ENCODE results near the gene SLMAP. TPM values are rescaled to one million over a fixed set of nuclear protein-coding genes. Genes with fewer than 3 reads are reported as not detected.

The SLMAP gene
- total RNA-seq, 1 donor from 2014 or later, result 108 TPM

DNA sequence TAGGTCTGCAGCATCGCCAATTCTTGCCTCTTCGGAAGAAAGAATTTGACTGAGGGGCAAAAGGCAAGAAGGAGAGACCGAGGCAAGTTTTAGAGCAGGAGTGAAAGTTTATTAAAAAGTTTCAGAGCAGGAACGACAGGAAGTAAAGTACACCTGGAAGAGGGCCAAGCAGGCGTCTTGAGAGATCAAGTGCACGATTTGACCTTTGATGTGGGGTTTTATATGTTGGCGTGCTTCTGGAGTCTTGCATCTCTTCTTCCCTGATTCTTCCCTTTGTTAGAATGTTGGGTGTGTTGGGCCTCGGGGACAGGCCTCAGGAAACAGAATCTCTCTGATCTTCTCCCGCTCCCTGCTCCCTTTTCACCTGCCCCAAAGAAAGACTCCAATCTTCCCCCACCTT, 211.5 kb downstream of the SLMAP start:
- TF ChIP-seq, protein P1, sequence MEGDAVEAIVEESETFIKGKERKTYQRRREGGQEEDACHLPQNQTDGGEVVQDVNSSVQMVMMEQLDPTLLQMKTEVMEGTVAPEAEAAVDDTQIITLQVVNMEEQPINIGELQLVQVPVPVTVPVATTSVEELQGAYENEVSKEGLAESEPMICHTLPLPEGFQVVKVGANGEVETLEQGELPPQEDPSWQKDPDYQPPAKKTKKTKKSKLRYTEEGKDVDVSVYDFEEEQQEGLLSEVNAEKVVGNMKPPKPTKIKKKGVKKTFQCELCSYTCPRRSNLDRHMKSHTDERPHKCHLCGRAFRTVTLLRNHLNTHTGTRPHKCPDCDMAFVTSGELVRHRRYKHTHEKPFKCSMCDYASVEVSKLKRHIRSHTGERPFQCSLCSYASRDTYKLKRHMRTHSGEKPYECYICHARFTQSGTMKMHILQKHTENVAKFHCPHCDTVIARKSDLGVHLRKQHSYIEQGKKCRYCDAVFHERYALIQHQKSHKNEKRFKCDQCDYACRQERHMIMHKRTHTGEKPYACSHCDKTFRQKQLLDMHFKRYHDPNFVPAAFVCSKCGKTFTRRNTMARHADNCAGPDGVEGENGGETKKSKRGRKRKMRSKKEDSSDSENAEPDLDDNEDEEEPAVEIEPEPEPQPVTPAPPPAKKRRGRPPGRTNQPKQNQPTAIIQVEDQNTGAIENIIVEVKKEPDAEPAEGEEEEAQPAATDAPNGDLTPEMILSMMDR (IDR thresholded peaks at IDR 0.05; ENCODE audit: unreplicated experiment), result no peak
- Mint-ChIP-seq H3K27ac (no peak overlapping the region), H3K27me3 (ENCODE audit: low read depth) (no peaks in the 10 kb centered on the region), H3K36me3 (no peaks in the 10 kb centered on the region), H3K4me3 (no peak overlapping the region), H3K9me3 (no peaks in the 10 kb centered on the region), H3K4me1 (peaks cover 22% of the 10 kb centered on the region)
- DNase-seq (ENCODE audit: low spot score in 2 of 2, unreplicated experiment in 2 of 2), result no peak

DNA sequence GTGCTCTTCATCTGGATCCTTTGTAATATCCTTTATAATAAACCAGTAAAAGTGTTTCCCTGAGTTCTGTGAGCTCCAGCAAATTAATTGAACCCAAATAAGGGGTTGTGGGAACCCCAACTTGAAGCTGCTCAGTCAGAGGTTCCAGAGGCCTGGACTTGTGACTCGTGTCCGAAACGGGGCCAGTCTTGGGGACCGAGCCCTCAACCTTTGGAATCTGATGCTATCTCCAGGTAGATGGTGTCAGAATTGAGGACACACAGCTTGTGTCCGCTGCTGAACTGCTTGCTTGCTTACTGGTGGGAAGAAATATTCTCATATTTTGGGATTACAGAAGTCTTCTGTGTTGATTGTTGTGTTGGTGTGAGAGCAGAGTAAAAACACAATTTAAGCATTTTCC, 212.4 kb downstream of the SLMAP start:
- no peak for DNase-seq (ENCODE audit: low spot score in 2 of 2, unreplicated experiment in 2 of 2)
- H3K36me3 Mint-ChIP-seq, result no peaks in the 10 kb centered on the region
- TF ChIP-seq, protein P1 (IDR thresholded peaks at IDR 0.05; ENCODE audit: unreplicated experiment), result no peak
- H3K9me3 Mint-ChIP-seq, result no peaks in the 10 kb centered on the region
- H3K4me3 Mint-ChIP-seq, result no peak overlapping the region
- no peaks in the 10 kb centered on the region for H3K27me3 Mint-ChIP-seq (ENCODE audit: low read depth)
- peaks cover 28% of the 10 kb centered on the region for H3K4me1 Mint-ChIP-seq
- peak overlapping the region; percentile 7 for H3K27ac Mint-ChIP-seq

DNA sequence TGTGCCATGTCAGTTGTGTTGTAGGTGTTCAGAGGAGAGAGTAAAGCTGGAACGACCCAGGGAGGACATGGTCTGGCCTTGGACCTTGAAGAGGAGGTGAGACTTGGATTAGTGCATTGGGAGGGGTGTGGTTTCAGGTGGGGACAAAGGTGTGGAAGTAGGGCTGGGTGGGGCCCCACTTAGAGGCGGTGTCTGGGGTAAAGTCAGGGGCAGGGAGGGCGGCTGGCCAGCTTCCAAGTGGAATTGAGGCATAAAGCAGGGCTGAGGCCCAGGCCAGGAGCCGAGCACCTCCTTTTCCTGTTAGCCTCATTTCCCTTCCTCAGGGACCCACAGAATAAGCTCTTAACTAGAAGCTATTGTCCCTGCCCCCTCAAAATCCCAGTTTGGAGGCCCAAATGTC, 215.9 kb downstream of the SLMAP start:
- H3K36me3 Mint-ChIP-seq, result no peaks in the 10 kb centered on the region
- no peaks in the 10 kb centered on the region for H3K9me3 Mint-ChIP-seq
- TF ChIP-seq, protein P1 (IDR thresholded peaks at IDR 0.05; ENCODE audit: unreplicated experiment), result no peak
- no peak for DNase-seq (ENCODE audit: low spot score in 2 of 2, unreplicated experiment in 2 of 2)
- no peaks in the 10 kb centered on the region for H3K27me3 Mint-ChIP-seq (ENCODE audit: low read depth)
- H3K27ac Mint-ChIP-seq, result peak overlapping the region; percentile 96
- no peak overlapping the region for H3K4me3 Mint-ChIP-seq
- H3K4me1 Mint-ChIP-seq, result peaks cover 35% of the 10 kb centered on the region

DNA sequence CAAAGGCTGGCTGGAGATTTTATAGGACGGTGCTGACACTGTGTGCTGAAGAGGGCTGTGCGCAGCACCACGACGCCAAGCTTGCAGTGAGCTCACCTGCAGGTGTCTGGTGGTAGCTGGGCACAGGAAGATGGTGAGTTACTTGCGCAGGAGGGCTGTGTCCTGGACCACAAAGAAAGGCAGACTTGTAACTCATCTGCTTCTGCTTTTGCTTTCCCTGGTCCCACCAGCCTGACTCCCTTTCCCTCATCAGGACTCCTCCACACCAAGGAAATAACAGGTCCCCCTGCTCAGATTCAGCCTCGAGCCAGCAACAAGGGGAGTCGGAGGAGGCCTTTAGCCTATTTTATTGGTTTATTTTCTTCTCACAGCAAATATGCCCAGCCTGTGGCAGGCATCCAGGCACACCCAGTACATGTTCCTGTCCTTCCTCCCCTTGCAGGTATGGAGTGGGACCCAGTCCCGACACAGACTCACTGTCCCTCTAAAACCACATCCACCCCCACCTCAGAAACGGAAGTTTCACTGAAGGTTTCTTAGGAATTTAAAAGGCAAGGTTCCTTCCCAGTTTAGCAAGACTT, 216.5 kb downstream of the SLMAP start:
- TF ChIP-seq, protein P1 (IDR thresholded peaks at IDR 0.05; ENCODE audit: unreplicated experiment), result no peak
- Mint-ChIP-seq H3K27ac (peak overlapping the region; percentile 96), H3K36me3 (no peaks in the 10 kb centered on the region), H3K9me3 (no peaks in the 10 kb centered on the region), H3K27me3 (ENCODE audit: low read depth) (no peaks in the 10 kb centered on the region), H3K4me3 (no peak overlapping the region), H3K4me1 (peaks cover 36% of the 10 kb centered on the region)
- no peak for DNase-seq (ENCODE audit: low spot score in 2 of 2, unreplicated experiment in 2 of 2)

DNA sequence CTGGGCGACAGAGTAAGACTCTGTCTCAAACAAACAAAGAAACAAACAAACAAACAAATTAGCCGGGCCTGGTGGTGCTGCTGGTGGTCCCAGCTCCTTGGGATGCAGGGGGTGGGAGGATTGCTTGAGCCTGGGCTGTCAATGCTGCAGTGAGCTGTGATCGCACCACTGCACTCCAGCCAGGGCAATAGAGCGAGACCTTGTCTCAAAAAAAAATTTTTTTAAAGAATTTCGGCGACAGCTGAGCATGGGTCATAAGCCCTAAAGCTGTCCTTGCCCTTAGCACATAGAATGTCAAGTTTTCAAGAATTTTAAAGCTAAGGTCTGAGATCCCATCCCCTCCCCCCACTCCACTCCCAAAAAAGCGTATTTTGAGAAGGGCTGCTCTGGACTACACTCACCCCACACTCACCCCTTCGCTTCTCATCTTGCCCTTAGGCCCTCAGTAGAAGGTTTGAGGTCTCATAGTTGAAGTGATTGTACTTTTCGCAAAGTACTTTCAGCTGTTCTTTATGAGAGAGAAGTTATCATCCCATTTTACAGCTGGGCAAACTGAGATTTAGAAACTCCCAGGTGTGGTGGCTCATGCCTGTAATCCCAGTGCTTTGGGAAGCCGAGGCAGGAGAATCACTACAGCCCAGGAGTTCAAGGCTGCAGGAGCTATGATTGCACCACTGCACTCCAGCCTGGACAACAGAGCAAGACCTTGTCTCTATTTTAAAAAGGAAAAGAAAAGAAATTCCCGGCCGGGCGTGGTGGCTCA, 217.8 kb downstream of the SLMAP start:
- no peak for DNase-seq (ENCODE audit: low spot score in 2 of 2, unreplicated experiment in 2 of 2)
- Mint-ChIP-seq H3K9me3 (no peaks in the 10 kb centered on the region), H3K4me3 (no peak overlapping the region), H3K27me3 (ENCODE audit: low read depth) (no peaks in the 10 kb centered on the region), H3K36me3 (no peaks in the 10 kb centered on the region), H3K4me1 (peaks cover 42% of the 10 kb centered on the region), H3K27ac (peak overlapping the region; percentile 74)
- TF ChIP-seq, protein P1 (IDR thresholded peaks at IDR 0.05; ENCODE audit: unreplicated experiment), result no peak

Measured in mesothelial cell of epicardium (in vitro differentiated cells).